WERI-Rb-1 (cell line): Measurements from ENCODE around the gene UBB.

Source experiments
- DNase-seq: peaks from one replicate; pipeline ENCODE4 v3.0.0-alpha.2; 2020
- H3K27ac ChIP-seq: fragments of 250-450 bp; sonication (Bioruptor Pico); 2 replicates; pipeline ENCODE4 v1.5.1; 2020; ENCODE audit warnings: mild to moderate bottlenecking, moderate library complexity
- H3K27me3 ChIP-seq: fragments of 250-450 bp; sonication (Bioruptor Pico); 2 replicates; pipeline ENCODE4 v1.5.1; 2021; ENCODE audit warnings: mild to moderate bottlenecking, low read depth, moderate library complexity; ENCODE audit not compliant: insufficient read depth, severe bottlenecking
- H3K36me3 ChIP-seq: fragments of 250-450 bp; sonication (Bioruptor Pico); 2 replicates; pipeline ENCODE4 v1.5.1; 2020; ENCODE audit warnings: mild to moderate bottlenecking, moderate library complexity
- H3K4me3 ChIP-seq: 2 replicates; pipeline ENCODE4 v1.5.1; 2011; ENCODE audit warnings: low read depth, mild to moderate bottlenecking, control low read depth, low read length
- H3K9me3 ChIP-seq: fragments of 250-450 bp; sonication (Bioruptor Pico); 2 replicates; pipeline ENCODE4 v1.5.1; 2021; ENCODE audit warnings: mild to moderate bottlenecking, moderate library complexity; ENCODE audit not compliant: severe bottlenecking
- CTCF ChIP-seq: IDR thresholded peaks from 2 replicates; pipeline ENCODE4 v1.5.1; 2011; ENCODE audit warnings: low read depth, mild to moderate bottlenecking, control low read depth, inconsistent platforms, low read length

The UBB gene

GRCh38 chr17:16345565-16345964, 35.3 kb upstream of the UBB start:
- DNase-seq, result no peak
- no peak for TF ChIP-seq CTCF
- no peak overlapping the region for H3K4me3 ChIP-seq

GRCh38 chr17:16346721-16347271, 34.1 kb upstream of the UBB start:
- Histone ChIP-seq H3K9me3 (no peaks in the 10 kb centered on the region), H3K27me3 (no peaks in the 10 kb centered on the region), H3K4me3 (no peak overlapping the region), H3K27ac (no peak overlapping the region), H3K36me3 (peaks cover 97% of the 10 kb centered on the region)
- DNase-seq, result no peak
- no peak for TF ChIP-seq CTCF

More at GRCh38 chr17:16345565-16345964, 35.3 kb upstream of the UBB start:
- Histone ChIP-seq H3K36me3 (peaks cover 91% of the 10 kb centered on the region), H3K27me3 (no peaks in the 10 kb centered on the region), H3K27ac (no peak overlapping the region), H3K9me3 (no peaks in the 10 kb centered on the region)

GRCh38 chr17:16348586-16348985, 32.3 kb upstream of the UBB start:
- H3K27ac ChIP-seq, result no peak overlapping the region
- no peaks in the 10 kb centered on the region for H3K27me3 ChIP-seq
- H3K4me3 ChIP-seq, result no peak overlapping the region
- no peak for TF ChIP-seq CTCF
- peaks cover 91% of the 10 kb centered on the region for H3K36me3 ChIP-seq
- no peak for DNase-seq
- H3K9me3 ChIP-seq, result peaks cover 2% of the 10 kb centered on the region

GRCh38 chr17:16349431-16349830, 31.5 kb upstream of the UBB start:
- no peak for DNase-seq
- Histone ChIP-seq H3K27ac (no peak overlapping the region), H3K27me3 (no peaks in the 10 kb centered on the region), H3K36me3 (peaks cover 82% of the 10 kb centered on the region), H3K9me3 (peaks cover 6% of the 10 kb centered on the region), H3K4me3 (no peak overlapping the region)
- no peak for TF ChIP-seq CTCF

GRCh38 chr17:16351831-16352230, 29.1 kb upstream of the UBB start:
- H3K27ac ChIP-seq, result peak overlapping the region; percentile 97
- peaks cover 58% of the 10 kb centered on the region for H3K36me3 ChIP-seq
- peak overlapping the region; percentile 52 for H3K4me3 ChIP-seq
- no peaks in the 10 kb centered on the region for H3K27me3 ChIP-seq
- DNase-seq, result no peak
- H3K9me3 ChIP-seq, result peaks cover 6% of the 10 kb centered on the region
- no peak for TF ChIP-seq CTCF

GRCh38 chr17:16352303-16352666, 28.6 kb upstream of the UBB start:
- H3K27ac ChIP-seq, result peak overlapping the region; percentile 97
- peak; percentile 86 for DNase-seq
- peaks cover 54% of the 10 kb centered on the region for H3K36me3 ChIP-seq
- peaks cover 6% of the 10 kb centered on the region for H3K9me3 ChIP-seq
- no peaks in the 10 kb centered on the region for H3K27me3 ChIP-seq
- TF ChIP-seq CTCF, result no peak
- peak overlapping the region; percentile 52 for H3K4me3 ChIP-seq
